Gastrocnemius medialis (tissue), 4 donors: ENCODE measurements around the gene VWA1. TPM values are rescaled to one million over a fixed set of nuclear protein-coding genes. Genes with fewer than 3 reads are reported as not detected.
"Not testable (repeated sequence)": the region's sequence is repeated elsewhere in the genome, so short reads cannot be mapped to it uniquely, and the experiment has no call there.

ENCODE experiments used
- ATAC-seq, 2 donors: fragments of 150-250 bp; one replicate each; pipeline ENCODE4 v1.9.1; 2016
- DNase-seq, 2 donors: peaks; one replicate each; pipeline ENCODE4 v3.0.0-alpha.2; 2019
- H3K27ac ChIP-seq, 4 donors: fragments of 200-600 bp; sonication (generic); 1 replicate in 1 of 4; 2 replicates in 3 of 4; pipeline ENCODE4 v1.5.1; 2016 to 2018; ENCODE audit warnings: mild to moderate bottlenecking in 2 of 4, moderate library complexity in 1 of 4
- H3K27me3 ChIP-seq, 3 donors: fragments of 200-600 bp; sonication (generic) in 2 of 3; 1 replicate in 1 of 3; 2 replicates in 2 of 3; pipeline versions ENCODE4 v1.5.1 to v1.6.0; 2016 to 2019; ENCODE audit warnings: mild to moderate bottlenecking in 1 of 3, moderate library complexity in 1 of 3
- H3K36me3 ChIP-seq, 2 donors: fragments of 200-600 bp; sonication (generic) in 1 of 2; one replicate each; pipeline ENCODE4 v1.5.1; 2017 to 2018
- H3K4me1 ChIP-seq, 2 donors: fragments of 200-600 bp; sonication (generic) in 1 of 2; one replicate each; pipeline ENCODE4 v1.5.1; 2016 to 2017; ENCODE audit warnings: mild to moderate bottlenecking in 2 of 2
- H3K4me3 ChIP-seq, 4 donors: fragments of 200-600 bp; sonication (generic) in 3 of 4; 1 replicate in 1 of 4; 2 replicates in 3 of 4; pipeline ENCODE4 v1.5.1; 2016 to 2019; ENCODE audit warnings: mild to moderate bottlenecking in 2 of 4
- H3K9me3 ChIP-seq, 3 donors: fragments of 200-600 bp; sonication (generic) in 2 of 3; 1 replicate in 1 of 3; 2 replicates in 2 of 3; pipeline ENCODE4 v1.5.1; 2016 to 2019
- POLR2A ChIP-seq, 2 donors: fragments of 450-650 bp; IDR thresholded peaks; one replicate each; pipeline ENCODE4 v1.6.1; 2017; ENCODE audit warnings: antibody characterized with exemption in 2 of 2, mild to moderate bottlenecking in 2 of 2, moderate library complexity in 2 of 2
- in situ Hi-C, 4 donors: fragments of 200-750 bp; cut with MboI; loops; one replicate each; pipeline versions ENCODE4 v1.15.0 to v1.8.0; 2017; ENCODE audit warnings: low sequenced_read_pairs in 4 of 4
- intact Hi-C: fragments of 100-400 bp; cut with DNase I; formaldehyde crosslinking; loops from one replicate; pipeline ENCODE4 v1.15.1; 2023; ENCODE audit warnings: low total_unique reads
- total RNA-seq, 4 donors: library from RNA; depleted of rRNA; stranded (reverse); fragments of >200 nt; gene quantifications; one replicate each; pipeline versions ENCODE4 v1.1.0 to v1.2.3, GENCODE V29; 2016
- TF ChIP-seq, protein P1 (sequence below), 5 experiments: fragments of 450-650 bp in 3 of 5; fragments of 200-600 bp in 2 of 5; sonication (generic) in 2 of 5; IDR thresholded peaks in 4 of 5; conservative IDR thresholded peaks in 1 of 5; 1 replicate in 4 of 5; 2 replicates in 1 of 5; pipeline ENCODE4 v1.5.1; 2016 to 2019; ENCODE audit warnings: antibody characterized with exemption in 5 of 5, mild to moderate bottlenecking in 3 of 5, moderate library complexity in 3 of 5

Gene VWA1
- total RNA-seq, 4 donors from 2014 or later, result 2.1 to 8.3 (median 6.0) TPM

DNA sequence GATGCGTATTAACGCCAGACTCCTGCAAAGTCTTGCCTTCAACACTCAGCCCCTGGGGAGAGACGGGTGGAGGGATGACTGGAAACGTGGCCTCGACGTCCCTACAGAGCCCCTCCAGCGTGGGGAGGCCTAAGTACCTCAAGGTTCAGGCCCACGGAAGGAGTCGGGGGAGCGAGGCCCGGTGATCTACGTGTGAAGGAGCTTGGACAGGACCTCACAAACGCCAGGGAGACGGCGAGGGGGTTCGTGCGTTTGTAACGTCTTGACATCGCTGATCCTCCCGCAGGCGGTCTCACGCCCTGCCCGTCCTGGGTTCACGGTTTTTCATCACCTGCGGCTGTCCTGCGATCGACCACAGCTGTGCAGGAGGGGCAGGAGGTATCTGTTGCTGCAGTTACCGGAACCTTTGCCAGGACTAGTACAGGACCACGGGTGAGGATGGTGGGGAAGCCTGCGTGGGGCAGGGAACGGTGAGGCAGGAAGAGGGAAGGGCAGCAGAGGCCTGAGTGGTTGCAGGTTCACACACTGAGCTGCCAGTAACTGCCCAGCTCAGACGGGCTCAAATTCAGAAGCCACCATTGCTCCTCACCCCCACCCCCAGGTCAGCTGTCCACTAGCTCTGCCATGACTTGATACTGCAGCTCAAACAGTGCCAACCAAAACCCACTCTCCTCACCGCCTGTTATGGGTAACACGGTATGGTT, 35.5 kb upstream of the VWA1 start:
- H3K27ac ChIP-seq, result peak overlapping the region; percentile 77 to 96 (median 86)
- no peaks in the 10 kb centered on the region for H3K9me3 ChIP-seq
- ATAC-seq (peak in 1 of 2 donors; percentile 12), DNase-seq (no peak)
- peaks cover 35 to 36% of the 10 kb centered on the region in 2 donors for H3K4me1 ChIP-seq
- H3K4me3 ChIP-seq, result peak overlapping the region; percentile 65 to 98 (median 77)
- TF ChIP-seq, protein P1, sequence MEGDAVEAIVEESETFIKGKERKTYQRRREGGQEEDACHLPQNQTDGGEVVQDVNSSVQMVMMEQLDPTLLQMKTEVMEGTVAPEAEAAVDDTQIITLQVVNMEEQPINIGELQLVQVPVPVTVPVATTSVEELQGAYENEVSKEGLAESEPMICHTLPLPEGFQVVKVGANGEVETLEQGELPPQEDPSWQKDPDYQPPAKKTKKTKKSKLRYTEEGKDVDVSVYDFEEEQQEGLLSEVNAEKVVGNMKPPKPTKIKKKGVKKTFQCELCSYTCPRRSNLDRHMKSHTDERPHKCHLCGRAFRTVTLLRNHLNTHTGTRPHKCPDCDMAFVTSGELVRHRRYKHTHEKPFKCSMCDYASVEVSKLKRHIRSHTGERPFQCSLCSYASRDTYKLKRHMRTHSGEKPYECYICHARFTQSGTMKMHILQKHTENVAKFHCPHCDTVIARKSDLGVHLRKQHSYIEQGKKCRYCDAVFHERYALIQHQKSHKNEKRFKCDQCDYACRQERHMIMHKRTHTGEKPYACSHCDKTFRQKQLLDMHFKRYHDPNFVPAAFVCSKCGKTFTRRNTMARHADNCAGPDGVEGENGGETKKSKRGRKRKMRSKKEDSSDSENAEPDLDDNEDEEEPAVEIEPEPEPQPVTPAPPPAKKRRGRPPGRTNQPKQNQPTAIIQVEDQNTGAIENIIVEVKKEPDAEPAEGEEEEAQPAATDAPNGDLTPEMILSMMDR (IDR thresholded peaks at IDR 0.05 in 4 of 5, conservative IDR thresholded peaks at IDR 0.05 in 1 of 5), result no peak
- no peak for TF ChIP-seq POLR2A (IDR thresholded peaks at IDR 0.05)
- intact Hi-C loops (loop anchor here (1.0 to 2.0 kb wide), 6 partner anchors 7 to 175 kb away; partner anchors contain the start of genes ATAD3B, AURKAIP1, DVL1 and MRPL20), in situ Hi-C loops (no loop called here)
- H3K27me3 ChIP-seq, result no peaks in the 10 kb centered on the region
- peaks cover 0 to 48% of the 10 kb centered on the region in 2 donors for H3K36me3 ChIP-seq

DNA sequence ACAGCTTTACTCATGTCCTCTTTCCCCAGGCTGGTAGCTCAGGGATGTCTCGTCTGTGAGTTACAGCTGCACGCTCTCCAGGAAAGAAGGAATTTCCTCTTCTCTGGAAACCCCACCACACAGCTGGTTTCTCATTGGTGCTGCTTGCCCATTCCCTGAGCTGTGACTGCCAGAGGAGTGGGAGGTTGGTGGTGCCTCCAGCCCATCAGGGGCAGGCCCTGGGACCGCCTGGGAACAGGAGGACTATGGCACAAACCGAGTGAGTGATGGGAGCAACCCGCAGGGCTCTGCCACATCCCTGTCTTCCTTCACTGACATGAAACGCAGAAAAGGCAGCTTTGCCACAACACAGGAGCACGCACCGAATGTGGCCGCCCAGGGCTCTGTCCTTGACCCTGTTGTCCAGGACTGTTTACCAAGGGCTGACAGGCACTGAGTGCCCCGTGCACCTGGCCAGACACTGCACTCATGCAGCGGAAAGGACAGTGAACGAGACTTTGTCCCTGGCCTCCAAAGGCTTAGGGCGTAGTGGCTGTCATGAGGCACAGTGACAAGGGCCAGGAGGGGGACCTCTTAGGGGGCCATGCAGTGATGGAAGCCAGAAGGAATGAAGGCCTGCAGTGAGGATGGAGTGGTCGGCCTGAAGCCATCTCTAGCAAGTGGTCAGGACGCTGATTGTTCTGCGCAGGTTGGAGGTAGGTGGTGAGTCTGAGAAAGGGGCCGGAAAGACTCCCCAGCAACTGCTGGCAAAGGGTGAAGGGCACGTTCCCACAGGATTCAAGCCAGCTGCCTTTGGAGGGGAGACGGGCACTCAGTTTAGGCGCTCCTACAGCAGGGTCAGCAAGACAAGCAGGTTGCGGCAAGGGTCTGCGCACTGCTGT, 34.7 kb upstream of the VWA1 start:
- Histone ChIP-seq H3K36me3 (peaks cover 0 to 47% of the 10 kb centered on the region in 2 donors), H3K27me3 (no peaks in the 10 kb centered on the region), H3K4me1 (peaks cover 36 to 39% of the 10 kb centered on the region in 2 donors), H3K9me3 (no peaks in the 10 kb centered on the region), H3K27ac (peak overlapping the region; percentile 77 to 96 (median 86)), H3K4me3 (peak overlapping the region; percentile 65 to 98 (median 77))
- no peak for TF ChIP-seq POLR2A (IDR thresholded peaks at IDR 0.05)
- TF ChIP-seq, protein P1 (IDR thresholded peaks at IDR 0.05 in 4 of 5, conservative IDR thresholded peaks at IDR 0.05 in 1 of 5), result no peak
- ATAC-seq (no peak), DNase-seq (no peak)
- intact Hi-C loops (loop anchor here (1.0 kb wide), 1 partner anchor 40 kb away; no protein-coding TSS in a partner anchor), in situ Hi-C loops (no loop called here)

DNA sequence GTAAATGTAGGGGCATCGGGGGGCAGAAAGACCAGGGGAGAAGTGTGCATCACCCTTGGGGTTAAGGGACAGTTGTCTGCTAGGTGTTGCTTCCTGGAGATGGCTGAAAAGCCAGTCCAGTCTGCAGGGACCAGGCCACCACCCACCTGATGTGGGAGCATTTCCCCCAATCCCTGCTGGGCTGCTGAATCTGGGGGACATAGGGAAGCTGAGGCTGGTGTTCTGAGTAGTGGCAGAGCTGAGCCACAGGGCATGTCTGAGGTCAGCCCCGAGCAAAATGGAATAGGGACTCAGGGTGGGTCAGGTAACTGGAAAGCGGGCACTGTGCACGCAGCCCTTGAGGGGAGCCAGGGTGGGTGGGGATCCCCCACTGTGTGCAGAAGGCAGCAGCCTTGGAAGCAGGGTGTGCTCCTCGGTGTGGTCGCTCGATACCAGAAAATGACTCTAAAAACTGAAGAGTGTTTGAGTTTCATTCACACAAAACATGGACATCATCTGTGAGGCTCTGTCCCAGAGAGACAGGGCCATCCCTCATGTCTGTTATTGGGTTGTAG, 34.0 kb upstream of the VWA1 start:
- Histone ChIP-seq H3K36me3 (peaks cover 0 to 45% of the 10 kb centered on the region in 2 donors), H3K27me3 (no peaks in the 10 kb centered on the region), H3K4me1 (peaks cover 42 to 46% of the 10 kb centered on the region in 2 donors), H3K4me3 (no peak overlapping the region), H3K27ac (peak overlapping the region in 1 of 4 donors; percentile 93), H3K9me3 (no peaks in the 10 kb centered on the region)
- in situ Hi-C loops, result no loop called here
- ATAC-seq, result no peak
- DNase-seq, result no peak
- intact Hi-C loops, result no loop called here
- TF ChIP-seq POLR2A (IDR thresholded peaks at IDR 0.05), result no peak
- TF ChIP-seq, protein P1 (IDR thresholded peaks at IDR 0.05 in 4 of 5, conservative IDR thresholded peaks at IDR 0.05 in 1 of 5), result no peak

DNA sequence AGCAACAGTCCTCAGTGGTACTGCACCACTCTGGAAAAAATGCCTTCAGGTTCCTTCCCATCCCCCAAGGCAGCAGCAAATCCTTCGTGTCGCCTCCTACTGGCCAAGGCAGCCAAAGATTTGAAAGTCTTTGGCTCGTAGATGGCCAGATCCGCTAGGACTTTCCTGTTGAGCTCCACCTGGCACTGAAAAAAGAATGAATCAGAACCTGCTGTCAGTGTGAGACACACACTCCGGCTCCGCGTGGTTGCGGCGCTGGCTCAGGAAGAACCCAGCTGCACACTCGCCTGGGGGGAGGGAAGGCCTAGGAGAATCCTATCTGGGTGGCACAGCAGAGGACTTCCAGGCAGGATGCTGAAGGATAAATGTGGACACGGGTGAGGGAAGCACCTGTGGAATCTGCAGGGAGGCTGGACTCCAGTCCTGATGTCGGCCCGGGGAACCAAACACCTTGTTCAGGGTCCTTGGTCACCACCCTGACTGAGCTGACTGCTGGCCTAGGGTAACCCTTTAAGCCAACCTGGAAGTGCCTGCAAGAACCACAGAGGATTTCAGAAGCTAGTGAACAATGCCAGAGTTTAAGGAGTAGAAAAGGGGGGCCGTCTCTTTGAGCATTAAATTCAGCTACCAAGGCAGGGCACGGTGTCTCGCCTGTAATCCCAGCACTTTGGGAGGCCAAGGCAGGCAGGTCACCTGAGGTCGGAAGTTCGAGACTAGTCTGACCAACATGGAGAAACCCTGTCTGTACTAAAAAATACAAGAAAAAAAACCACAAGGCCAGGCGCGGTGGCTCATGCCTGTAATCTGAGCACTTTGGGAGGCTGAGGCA, 33.2 kb upstream of the VWA1 start:
- Histone ChIP-seq H3K4me3 (no peak overlapping the region), H3K9me3 (no peaks in the 10 kb centered on the region), H3K27ac (peak overlapping the region in 1 of 4 donors; percentile 60), H3K27me3 (no peaks in the 10 kb centered on the region), H3K4me1 (peaks cover 39 to 44% of the 10 kb centered on the region in 2 donors), H3K36me3 (peaks cover 0 to 38% of the 10 kb centered on the region in 2 donors)
- intact Hi-C loops, result no loop called here
- TF ChIP-seq, protein P1 (IDR thresholded peaks at IDR 0.05 in 4 of 5, conservative IDR thresholded peaks at IDR 0.05 in 1 of 5), result peak in 2 of 5 experiments; percentile 7 to 18
- TF ChIP-seq POLR2A (IDR thresholded peaks at IDR 0.05), result no peak
- peak in 1 of 2 donors; percentile 67 for DNase-seq
- in situ Hi-C loops, result no loop called here
- ATAC-seq, result no peak

DNA sequence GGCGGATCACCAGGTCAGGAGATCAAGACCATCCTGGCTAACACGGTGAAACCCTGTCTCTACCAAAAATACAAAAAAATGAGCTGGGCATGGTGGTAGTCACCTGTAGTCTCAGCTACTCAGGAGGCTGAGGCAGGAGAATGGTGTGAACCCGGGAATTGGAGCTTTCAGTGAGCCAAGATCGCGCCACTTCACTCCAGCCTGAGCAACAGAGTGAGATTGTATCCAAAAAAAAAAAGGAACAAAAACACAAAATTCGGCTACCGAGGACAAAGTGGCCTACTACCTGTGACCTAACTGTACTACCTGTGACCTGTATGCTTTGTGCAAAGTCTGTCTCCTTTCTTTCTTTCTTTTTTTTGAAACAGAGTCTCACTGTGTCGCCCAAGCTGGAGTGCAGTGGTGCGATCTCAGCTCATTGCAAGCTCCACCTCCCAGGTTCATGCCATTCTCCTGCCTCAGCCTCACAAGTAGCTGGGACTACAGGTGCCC, 32.5 kb upstream of the VWA1 start:
- Histone ChIP-seq H3K36me3 (peaks cover 0 to 31% of the 10 kb centered on the region in 2 donors), H3K27ac (peak overlapping the region in 1 of 4 donors; percentile 60), H3K4me1 (peaks cover 35 to 42% of the 10 kb centered on the region in 2 donors)
- intact Hi-C loops, H3K27me3 ChIP-seq, H3K9me3 ChIP-seq, ATAC-seq, DNase-seq, H3K4me3 ChIP-seq, in situ Hi-C loops: not testable (repeated sequence)
